ACHN (cell line): Measurements from ENCODE around the gene C5orf24.
A peak's percentile ranks its signal among the peaks of the same experiment; 100 is the strongest.

Experiments
- DNase-seq: peaks from one replicate; pipeline ENCODE4 v3.0.0-alpha.2; 2015
- in situ Hi-C: cut with HindIII; loops from 2 replicates; pipeline ENCODE4 v1.10.0; 2017; ENCODE audit warnings: low sequenced_read_pairs, low pct_ligation_motif_present, low pct_unique_long_range_greater_than_20kb

Gene C5orf24

DNA sequence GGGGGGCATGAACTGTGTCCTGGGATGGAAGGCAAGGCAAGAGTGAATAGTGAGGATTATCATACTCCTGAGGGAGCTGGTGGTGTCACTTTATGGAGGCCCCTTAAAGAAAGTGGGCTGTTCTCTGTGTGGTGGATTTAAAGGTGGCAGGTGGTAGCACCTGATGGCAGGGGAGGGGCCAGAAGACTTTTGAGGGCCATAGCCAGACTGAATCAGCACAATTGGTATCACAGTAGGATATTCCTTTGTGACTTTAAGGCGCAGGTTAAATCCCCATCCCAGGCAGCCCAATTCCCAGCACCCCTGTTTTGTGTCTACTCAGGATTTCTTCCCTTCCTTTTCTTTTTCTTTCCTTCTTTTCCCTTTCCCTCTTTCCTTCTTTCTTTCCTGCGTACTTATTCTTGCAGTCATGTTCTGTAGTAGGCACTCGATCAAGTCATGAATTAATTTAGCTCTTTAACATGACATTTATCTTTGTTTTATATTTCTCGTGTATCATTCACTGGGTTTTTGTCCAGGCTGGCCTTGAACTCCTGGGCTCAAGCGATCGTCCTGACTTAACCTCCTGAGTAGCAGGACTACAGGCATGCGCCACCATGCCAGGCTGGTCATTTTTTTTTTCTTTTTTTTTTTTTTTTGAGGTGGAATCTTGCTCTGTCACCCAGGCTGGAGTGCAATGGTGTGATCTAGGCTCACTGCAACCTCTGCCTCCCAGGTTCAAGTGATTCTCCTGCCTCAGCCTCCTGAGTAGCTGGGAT is 48.2 kb downstream of the C5orf24 start:
- in situ Hi-C loops = no loop called here
- DNase-seq = no peak

DNA sequence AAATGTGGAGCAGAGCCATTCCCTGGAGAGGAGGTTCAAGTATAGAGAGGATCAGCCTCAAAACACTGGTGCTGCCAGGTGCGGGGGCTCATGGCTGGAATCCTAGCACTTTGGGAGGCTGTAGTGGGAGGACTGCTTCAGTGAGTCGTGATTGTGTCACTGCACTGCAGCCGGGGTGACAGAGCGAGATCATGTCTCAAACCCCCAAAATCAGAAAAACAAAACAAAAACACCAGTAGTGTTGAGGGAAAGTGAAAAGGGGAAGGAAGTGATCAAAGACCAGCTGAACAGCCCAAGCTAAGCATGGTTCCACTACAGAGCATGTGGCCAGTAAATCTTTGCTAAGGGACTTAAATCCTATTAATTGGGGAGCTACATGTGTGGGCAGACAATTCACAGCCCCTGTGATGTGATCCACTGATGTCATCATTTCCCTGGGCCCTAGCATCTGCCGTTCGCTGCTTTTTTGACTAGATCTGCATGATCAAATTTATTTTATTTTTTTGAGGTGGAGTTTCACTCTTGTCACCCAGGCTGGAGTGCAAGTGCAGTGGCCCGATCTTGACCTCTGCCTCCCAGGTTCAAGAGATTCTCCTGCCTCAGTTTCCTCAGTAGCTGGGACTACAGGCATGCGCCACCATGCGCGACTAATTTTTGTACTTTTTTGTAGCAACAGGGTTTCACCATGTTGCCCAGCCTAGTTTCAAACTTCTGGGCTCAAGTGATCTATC is 56.5 kb downstream of the C5orf24 start:
- DNase-seq = no peak
- in situ Hi-C loops = no loop called here

DNA sequence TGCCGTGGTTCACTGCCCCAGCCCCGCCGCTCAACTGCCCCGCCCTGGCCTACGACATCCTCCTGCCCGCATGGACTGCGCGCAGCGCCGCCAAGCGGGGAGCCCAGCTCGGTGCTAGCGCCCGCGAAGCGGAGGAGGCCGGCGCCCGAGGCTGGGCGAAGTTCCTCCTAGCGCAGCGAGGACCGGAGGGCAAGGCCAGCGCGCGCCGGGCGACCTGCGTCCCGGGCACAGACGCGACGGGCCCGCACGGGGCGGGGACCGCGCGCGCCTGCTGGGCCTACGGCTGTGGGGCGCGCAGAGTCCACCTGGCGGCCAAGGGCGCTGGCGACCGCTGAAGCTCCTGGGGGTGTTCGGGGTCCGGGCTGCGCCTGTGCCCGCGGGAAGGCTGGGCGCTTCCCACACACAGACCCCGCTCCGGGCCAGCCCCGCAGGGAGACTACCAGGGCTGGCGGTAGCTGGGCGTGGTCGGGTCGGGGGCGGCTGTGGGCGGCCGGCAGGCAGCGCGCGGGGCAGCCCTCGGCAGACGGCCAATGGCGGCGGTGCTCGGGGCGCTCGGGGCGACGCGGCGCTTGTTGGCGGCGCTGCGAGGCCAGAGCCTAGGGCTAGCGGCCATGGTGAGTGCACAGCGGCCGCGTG is 59.0 kb downstream of the C5orf24 start, which contains the start of gene PCBD2:
Gene PCBD2 (plus strand): TSS at position 522 of the 636 bp plus-strand sequence. CDS start 9 bp downstream, at position 531.
- in situ Hi-C loops = no loop called here

DNA sequence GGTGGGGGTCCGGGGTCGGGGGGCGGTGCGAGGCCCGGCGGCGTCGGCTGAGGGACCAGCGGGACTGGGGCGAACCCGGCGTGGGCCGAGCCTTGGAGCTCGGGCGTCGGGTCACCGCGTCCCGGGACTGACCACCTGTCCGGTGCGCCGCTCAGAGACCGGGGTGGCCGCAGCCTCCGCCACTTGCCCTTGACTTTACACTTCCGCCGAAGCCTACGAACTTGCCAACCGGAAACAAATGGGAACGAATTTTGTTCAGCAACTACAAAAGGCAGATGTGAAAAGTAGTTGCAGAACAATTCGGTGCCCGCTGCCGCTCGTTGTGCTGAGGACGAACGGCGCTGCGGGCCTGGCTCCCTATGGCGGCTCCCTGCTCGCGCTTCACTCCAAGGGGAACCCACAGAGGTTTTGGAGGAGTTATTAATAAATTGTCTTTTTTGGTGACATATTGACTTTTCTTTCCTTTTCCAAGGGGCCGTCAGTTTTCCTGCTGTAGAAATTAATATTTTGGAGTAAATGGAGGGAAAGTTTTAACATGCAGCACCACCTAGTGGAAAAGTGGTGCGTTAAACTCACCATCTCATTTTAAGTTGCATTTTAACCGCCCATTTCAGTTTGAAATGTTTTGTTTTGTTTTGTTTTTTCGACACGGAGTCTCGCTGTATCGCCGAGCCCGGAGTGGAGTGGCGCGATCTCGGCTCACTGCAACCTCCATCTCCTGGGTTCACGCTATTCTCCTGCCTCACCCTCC is 59.7 kb downstream of the C5orf24 start:
- peak; percentile 56 for DNase-seq
- in situ Hi-C loops = no loop called here

More for the DNA sequence above, 59.0 kb downstream of the C5orf24 start, which contains the start of gene PCBD2:
- DNase-seq = peak; percentile 88

DNA sequence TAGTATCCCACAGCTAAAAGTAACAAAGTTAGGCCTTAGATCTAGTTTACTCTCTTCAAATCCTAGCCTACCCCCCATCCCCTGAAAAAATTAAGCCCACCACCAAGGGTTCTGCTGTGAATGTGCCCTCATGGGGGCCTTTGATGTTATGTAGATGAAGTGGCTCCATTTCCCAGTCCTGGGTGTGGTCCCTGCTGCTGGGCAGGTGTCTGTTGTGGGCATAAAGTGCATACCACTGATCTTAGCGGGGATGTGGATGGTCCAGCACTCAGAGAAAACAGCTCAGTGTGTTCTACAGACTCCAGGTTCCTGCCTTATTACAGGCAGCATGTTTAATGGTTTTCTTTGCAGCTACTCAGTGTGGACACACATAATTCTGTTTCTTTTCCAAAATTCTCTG is 61.0 kb downstream of the C5orf24 start:
- in situ Hi-C loops = no loop called here

More for the DNA sequence above, 61.0 kb downstream of the C5orf24 start:
- DNase-seq = no peak
